HFF-Myc (cell line): ENCODE results near the gene CA10.

Experiments
- DNase-seq: peaks from one replicate; pipeline ENCODE4 v3.0.0-alpha.2; 2011; ENCODE audit warnings: low read depth; ENCODE audit errors: extremely low read depth
- H3K4me3 ChIP-seq: replicated peaks from 2 replicates; pipeline ENCODE4 v1.5.1; 2011; ENCODE audit warnings: low read depth, mild to moderate bottlenecking, control low read depth, low read length
- CTCF ChIP-seq: IDR thresholded peaks from 2 replicates; pipeline ENCODE4 v1.5.1; 2012; ENCODE audit warnings: mild to moderate bottlenecking, low read depth, low read length, control low read depth; ENCODE audit errors: missing control alignments

Gene CA10

GRCh38 chr17:52110923-52111581 is 47.5 kb downstream of the CA10 start:
- no peak for DNase-seq
- no peak overlapping the region for H3K4me3 ChIP-seq
- no peak for TF ChIP-seq CTCF

DNA sequence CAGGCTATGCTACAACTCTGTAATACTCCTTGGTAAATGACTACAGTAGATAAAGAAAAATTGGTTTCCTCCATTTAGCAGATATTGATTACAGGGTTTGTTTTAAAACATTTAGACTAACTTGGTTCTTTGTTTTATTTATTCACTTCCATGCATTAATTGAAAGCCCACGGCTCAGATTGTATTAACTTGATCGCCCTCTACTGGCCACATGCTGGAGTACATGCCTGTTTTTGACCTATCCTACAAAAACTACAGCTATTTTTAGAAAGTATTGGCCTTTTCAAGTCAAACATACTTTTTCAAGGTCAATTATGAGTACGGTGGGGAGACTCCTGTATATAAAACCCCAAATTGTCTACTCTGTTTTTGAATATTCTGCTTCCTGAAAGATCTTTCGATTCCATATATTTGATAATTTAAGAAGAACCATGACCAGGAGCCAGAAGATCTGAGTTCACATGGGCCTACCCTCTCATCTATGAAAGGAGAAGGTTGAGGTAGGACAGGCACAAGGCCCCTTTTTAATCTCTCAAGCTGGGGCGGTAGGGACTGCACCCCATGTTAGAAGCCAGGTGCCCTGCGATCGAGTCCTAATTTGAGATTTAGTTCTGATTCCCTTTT is 51.8 kb downstream of the CA10 start:
- no peak overlapping the region for H3K4me3 ChIP-seq
- TF ChIP-seq CTCF, result peak; percentile 62
- DNase-seq, result peak; percentile 4

DNA sequence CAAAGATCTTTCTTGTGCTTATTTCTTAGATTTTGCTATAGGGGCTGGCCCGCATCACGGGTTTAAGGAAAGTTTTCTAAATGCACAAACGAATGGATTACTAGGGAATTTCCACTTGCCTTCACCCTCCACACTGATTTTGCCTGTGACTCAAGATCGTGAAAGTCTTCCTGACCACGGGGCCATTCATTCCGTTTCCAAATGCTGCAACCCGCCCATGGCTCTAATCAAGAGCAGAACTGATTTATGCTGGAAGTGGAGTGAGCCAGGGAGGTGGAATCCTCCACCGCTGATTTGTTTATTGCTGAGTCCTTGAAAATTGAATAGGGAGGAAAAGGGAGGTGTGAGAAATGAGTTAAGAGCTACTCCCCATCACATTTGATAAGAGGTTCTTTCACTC is 52.4 kb downstream of the CA10 start:
- no peak overlapping the region for H3K4me3 ChIP-seq
- DNase-seq, result no peak
- TF ChIP-seq CTCF, result no peak

DNA sequence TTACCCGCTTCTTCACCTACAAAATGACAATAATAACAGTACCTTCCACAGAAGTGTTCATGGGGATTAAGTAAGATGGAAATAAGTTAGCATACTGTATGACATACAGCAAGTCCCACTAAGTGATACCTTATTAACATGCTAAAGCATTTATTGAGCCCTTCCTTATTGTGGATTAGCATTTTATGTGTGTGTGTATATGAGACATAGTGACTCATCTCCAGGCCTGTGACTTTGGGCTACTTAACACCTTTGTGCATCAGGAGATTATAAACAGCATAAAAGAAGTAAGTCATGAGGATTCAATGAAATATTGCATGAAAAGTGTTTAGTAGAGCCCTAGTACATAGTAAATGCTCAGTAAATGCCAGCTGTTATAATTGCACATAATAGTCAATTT is 52.9 kb downstream of the CA10 start:
- DNase-seq, result no peak
- TF ChIP-seq CTCF, result no peak
- H3K4me3 ChIP-seq, result no peak overlapping the region

DNA sequence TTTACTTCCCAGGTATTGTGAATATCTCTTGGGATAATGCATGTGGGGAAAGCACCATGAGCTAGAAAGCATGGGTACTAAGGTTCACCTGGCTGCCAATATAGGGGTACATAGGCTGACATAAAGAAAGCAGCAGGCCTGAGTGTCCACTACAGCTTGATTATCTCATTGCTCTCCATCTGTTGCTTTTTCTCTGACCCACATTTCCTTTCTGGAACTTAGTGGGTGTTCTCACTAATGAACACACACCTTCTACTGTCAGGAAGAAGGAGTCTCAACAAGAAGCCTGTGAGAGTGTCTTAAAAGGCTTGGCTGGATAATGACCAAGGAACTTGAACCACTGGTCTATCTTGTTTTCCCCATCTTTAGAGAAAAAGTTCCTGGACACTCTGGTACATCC is 62.5 kb downstream of the CA10 start:
- H3K4me3 ChIP-seq, result no peak overlapping the region
- TF ChIP-seq CTCF, result no peak
- DNase-seq, result no peak

- H3K4me3 ChIP-seq, result no peak overlapping the region
- DNase-seq, result no peak
- no peak for TF ChIP-seq CTCF
Measured at GRCh38 chr17:52084176-52084575, 74.3 kb downstream of the CA10 start.
